ENCODE measurements around the gene PPP1R13L.

Gene PPP1R13L

GRCh38 chr19:45442778-45443461, 38.1 kb upstream of the PPP1R13L start:
- Histone ChIP-seq H3K36me3 (replicated peaks; ENCODE audit: low read depth, low read length) (no peaks in the 10 kb centered on the region), H3K9ac (ENCODE audit: low read length) (peak overlapping the region; percentile 70), H4K20me1 (ENCODE audit: insufficient read depth, low read length) (no peaks in the 10 kb centered on the region), H3K79me2 (ENCODE audit: low read length) (no peaks in the 10 kb centered on the region), H3K9me3 (ENCODE audit: insufficient read depth, low read length) (no peaks in the 10 kb centered on the region), H3K4me2 (ENCODE audit: low read length) (peak overlapping the region; percentile 85), H3K4me3 (ENCODE audit: low read length) (peak overlapping the region; percentile 88), H3K27ac (ENCODE audit: low read length) (no peak overlapping the region), H2AFZ (ENCODE audit: low read depth, low read length) (peak overlapping the region; percentile 41; the same call in 1 of the 2 replicates), H3K4me1 (ENCODE audit: low read length) (peaks cover 22% of the 10 kb centered on the region), H3K27me3 (ENCODE audit: low read depth, low read length) (no peaks in the 10 kb centered on the region)
- no peak for TF ChIP-seq EZH2phosphoT487 (IDR thresholded peaks at IDR 0.05; ENCODE audit: low read depth)
- no peak for TF ChIP-seq CTCF (IDR thresholded peaks at IDR 0.05; ENCODE audit: low read depth, low read length)

- no peaks in the 10 kb centered on the region for H3K27me3 ChIP-seq (ENCODE audit: low read depth, low read length)
- H2AFZ ChIP-seq (ENCODE audit: low read depth, low read length): no peak overlapping the region
- no peak overlapping the region for H3K27ac ChIP-seq (ENCODE audit: low read length)
- H3K4me1 ChIP-seq (ENCODE audit: low read length): peaks cover 22% of the 10 kb centered on the region
- H3K9ac ChIP-seq (ENCODE audit: low read length): no peak overlapping the region
- no peak for TF ChIP-seq CTCF (IDR thresholded peaks at IDR 0.05; ENCODE audit: low read depth, low read length)
- TF ChIP-seq EZH2phosphoT487 (IDR thresholded peaks at IDR 0.05; ENCODE audit: low read depth): no peak
- no peaks in the 10 kb centered on the region for H3K79me2 ChIP-seq (ENCODE audit: low read length)
- H3K9me3 ChIP-seq (ENCODE audit: insufficient read depth, low read length): no peaks in the 10 kb centered on the region
- H3K36me3 ChIP-seq (replicated peaks; ENCODE audit: low read depth, low read length): no peaks in the 10 kb centered on the region
- no peak overlapping the region for H3K4me2 ChIP-seq (ENCODE audit: low read length)
- no peak overlapping the region for H3K4me3 ChIP-seq (ENCODE audit: low read length)
- no peaks in the 10 kb centered on the region for H4K20me1 ChIP-seq (ENCODE audit: insufficient read depth, low read length)
These were observed 37.5 kb upstream of the PPP1R13L start for GRCh38 chr19:45442408-45442777.

- TF ChIP-seq EZH2phosphoT487 (IDR thresholded peaks at IDR 0.05; ENCODE audit: low read depth): no peak
- TF ChIP-seq CTCF (IDR thresholded peaks at IDR 0.05; ENCODE audit: low read depth, low read length): no peak
- Histone ChIP-seq H3K4me2 (ENCODE audit: low read length) (no peak overlapping the region), H3K9me3 (ENCODE audit: insufficient read depth, low read length) (no peaks in the 10 kb centered on the region), H3K27ac (ENCODE audit: low read length) (no peak overlapping the region), H2AFZ (ENCODE audit: low read depth, low read length) (no peak overlapping the region), H4K20me1 (ENCODE audit: insufficient read depth, low read length) (no peaks in the 10 kb centered on the region), H3K36me3 (replicated peaks; ENCODE audit: low read depth, low read length) (no peaks in the 10 kb centered on the region), H3K9ac (ENCODE audit: low read length) (no peak overlapping the region), H3K4me3 (ENCODE audit: low read length) (no peak overlapping the region), H3K27me3 (ENCODE audit: low read depth, low read length) (no peaks in the 10 kb centered on the region), H3K79me2 (ENCODE audit: low read length) (no peaks in the 10 kb centered on the region), H3K4me1 (ENCODE audit: low read length) (peaks cover 22% of the 10 kb centered on the region)
These were observed 36.2 kb upstream of the PPP1R13L start for GRCh38 chr19:45440873-45441654.

- Histone ChIP-seq H3K79me2 (ENCODE audit: low read length) (no peaks in the 10 kb centered on the region), H3K36me3 (replicated peaks; ENCODE audit: low read depth, low read length) (no peaks in the 10 kb centered on the region), H3K9ac (ENCODE audit: low read length) (peak overlapping the region; percentile 83), H3K4me2 (ENCODE audit: low read length) (peak overlapping the region; percentile 81), H3K27ac (ENCODE audit: low read length) (peak overlapping the region; percentile 61), H3K27me3 (ENCODE audit: low read depth, low read length) (no peaks in the 10 kb centered on the region), H4K20me1 (ENCODE audit: insufficient read depth, low read length) (no peaks in the 10 kb centered on the region), H2AFZ (ENCODE audit: low read depth, low read length) (peak overlapping the region; percentile 84; the same call in 1 of the 2 replicates), H3K9me3 (ENCODE audit: insufficient read depth, low read length) (no peaks in the 10 kb centered on the region), H3K4me1 (ENCODE audit: low read length) (peaks cover 22% of the 10 kb centered on the region), H3K4me3 (ENCODE audit: low read length) (peak overlapping the region; percentile 83)
- TF ChIP-seq EZH2phosphoT487 (IDR thresholded peaks at IDR 0.05; ENCODE audit: low read depth) (no peak), CTCF (IDR thresholded peaks at IDR 0.05; ENCODE audit: low read depth, low read length) (no peak)
These were observed 35.4 kb upstream of the PPP1R13L start for GRCh38 chr19:45440259-45440638.
